ENCODE measurements around the gene ATRNL1. TPM values are rescaled to one million over a fixed set of nuclear protein-coding genes. Genes with fewer than 3 reads are reported as not detected.

Gene ATRNL1
- total RNA-seq, 1 donor from 2014 or later, result 66.0 TPM

- Mint-ChIP-seq H3K36me3 (ENCODE audit: low read depth) (no peaks in the 10 kb centered on the region), H3K4me1 (ENCODE audit: low read depth) (peaks cover 10% of the 10 kb centered on the region), H3K27me3 (ENCODE audit: low read depth) (no peaks in the 10 kb centered on the region), H3K4me3 (ENCODE audit: unreplicated experiment) (no peak overlapping the region), H3K27ac (ENCODE audit: unreplicated experiment) (no peak overlapping the region), H3K9me3 (ENCODE audit: low read depth) (peaks cover 16% of the 10 kb centered on the region)
- no peak for TF ChIP-seq CTCF (IDR thresholded peaks at IDR 0.05)
- no peak for DNase-seq (ENCODE audit: low spot score)
These were observed 887.3 kb downstream of the ATRNL1 start for GRCh38 chr10:115980470-115980869.

DNA sequence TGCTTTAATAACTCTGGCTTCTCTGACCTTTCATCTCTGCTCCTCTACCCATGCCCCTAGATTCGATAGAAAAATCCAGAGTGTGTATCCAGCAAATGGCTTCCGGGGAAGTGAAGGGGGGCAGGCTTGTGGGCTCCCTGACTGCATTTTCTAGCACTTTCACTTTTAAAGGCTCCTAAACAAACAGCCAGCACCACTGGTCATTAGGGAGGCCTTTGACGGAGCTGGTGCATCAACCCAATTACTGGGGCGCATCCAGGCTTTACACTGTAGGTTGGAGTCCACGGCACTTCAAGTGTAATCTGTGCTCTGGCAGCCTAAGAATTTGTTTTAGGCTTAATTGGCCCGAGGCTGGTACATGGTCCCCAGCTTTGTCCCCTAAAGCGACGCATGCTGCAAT lies 887.9 kb downstream of the ATRNL1 start:
- H3K4me3 Mint-ChIP-seq (ENCODE audit: unreplicated experiment), result no peak overlapping the region
- H3K27me3 Mint-ChIP-seq (ENCODE audit: low read depth), result no peaks in the 10 kb centered on the region
- peaks cover 16% of the 10 kb centered on the region for H3K4me1 Mint-ChIP-seq (ENCODE audit: low read depth)
- TF ChIP-seq CTCF (IDR thresholded peaks at IDR 0.05), result no peak
- no peak overlapping the region for H3K27ac Mint-ChIP-seq (ENCODE audit: unreplicated experiment)
- peaks cover 18% of the 10 kb centered on the region for H3K9me3 Mint-ChIP-seq (ENCODE audit: low read depth)
- no peak for DNase-seq (ENCODE audit: low spot score)
- no peaks in the 10 kb centered on the region for H3K36me3 Mint-ChIP-seq (ENCODE audit: low read depth)

DNA sequence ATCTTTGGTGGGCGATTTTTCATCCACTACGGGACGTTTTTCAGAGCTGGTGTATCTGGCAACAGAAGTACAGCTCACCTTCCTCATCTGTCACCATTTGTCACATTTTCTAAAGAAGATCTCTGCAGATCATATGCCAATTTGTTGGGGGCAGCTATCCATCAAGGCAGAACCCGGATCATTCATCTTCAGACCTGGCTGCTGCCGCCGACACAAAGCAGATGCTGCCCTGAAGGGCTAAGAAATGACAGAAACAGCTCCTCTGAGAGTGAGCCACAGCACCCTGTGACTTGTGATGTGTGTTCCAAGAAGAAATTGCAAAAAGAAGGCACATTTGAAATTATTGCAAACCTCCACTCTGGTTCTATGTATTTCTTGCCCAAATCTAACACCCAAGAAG lies 888.9 kb downstream of the ATRNL1 start:
- no peaks in the 10 kb centered on the region for H3K27me3 Mint-ChIP-seq (ENCODE audit: low read depth)
- H3K9me3 Mint-ChIP-seq (ENCODE audit: low read depth), result peaks cover 20% of the 10 kb centered on the region
- no peak overlapping the region for H3K27ac Mint-ChIP-seq (ENCODE audit: unreplicated experiment)
- no peak for DNase-seq (ENCODE audit: low spot score)
- H3K36me3 Mint-ChIP-seq (ENCODE audit: low read depth), result no peaks in the 10 kb centered on the region
- H3K4me3 Mint-ChIP-seq (ENCODE audit: unreplicated experiment), result no peak overlapping the region
- TF ChIP-seq CTCF (IDR thresholded peaks at IDR 0.05), result no peak
- H3K4me1 Mint-ChIP-seq (ENCODE audit: low read depth), result peaks cover 17% of the 10 kb centered on the region

- H3K9me3 Mint-ChIP-seq (ENCODE audit: low read depth), result peaks cover 20% of the 10 kb centered on the region
- DNase-seq (ENCODE audit: low spot score), result no peak
- H3K27ac Mint-ChIP-seq (ENCODE audit: unreplicated experiment), result no peak overlapping the region
- TF ChIP-seq CTCF (IDR thresholded peaks at IDR 0.05), result no peak
- no peaks in the 10 kb centered on the region for H3K27me3 Mint-ChIP-seq (ENCODE audit: low read depth)
- H3K36me3 Mint-ChIP-seq (ENCODE audit: low read depth), result no peaks in the 10 kb centered on the region
- no peak overlapping the region for H3K4me3 Mint-ChIP-seq (ENCODE audit: unreplicated experiment)
- peaks cover 17% of the 10 kb centered on the region for H3K4me1 Mint-ChIP-seq (ENCODE audit: low read depth)
These were observed 889.4 kb downstream of the ATRNL1 start for GRCh38 chr10:115982526-115982925.

- no peak for DNase-seq (ENCODE audit: low spot score)
- peaks cover 13% of the 10 kb centered on the region for H3K4me1 Mint-ChIP-seq (ENCODE audit: low read depth)
- no peak overlapping the region for H3K27ac Mint-ChIP-seq (ENCODE audit: unreplicated experiment)
- H3K27me3 Mint-ChIP-seq (ENCODE audit: low read depth), result no peaks in the 10 kb centered on the region
- no peak overlapping the region for H3K4me3 Mint-ChIP-seq (ENCODE audit: unreplicated experiment)
- H3K9me3 Mint-ChIP-seq (ENCODE audit: low read depth), result peaks cover 20% of the 10 kb centered on the region
- TF ChIP-seq CTCF (IDR thresholded peaks at IDR 0.05), result no peak
- peaks cover 6% of the 10 kb centered on the region for H3K36me3 Mint-ChIP-seq (ENCODE audit: low read depth)
These were observed 892.6 kb downstream of the ATRNL1 start for GRCh38 chr10:115985786-115986185.
